Islet of Langerhans (tissue), 1 donor: ENCODE measurements around the gene PLA2R1.
A peak's percentile ranks its signal among the peaks of the same experiment; 100 is the strongest.

Experiments used
- FAIRE-seq: peaks from one replicate; lab custom pipeline; 2011; peaks lifted over from hg19 to GRCh38; lab: Jason Lieb, UNC

PLA2R1 gene

GRCh38 chr2:160062292-160063005 is at the start of gene PLA2R1:
PLA2R1 (minus strand) TSS chr2:160062615; CDS start chr2:160062403, 212 bp downstream.
- no peak for FAIRE-seq

GRCh38 chr2:160110674-160111239 is 48.3 kb upstream of the PLA2R1 start:
- FAIRE-seq, result no peak

- peak; percentile 17 for FAIRE-seq
Observed at GRCh38 chr2:160109939-160110673, 47.7 kb upstream of the PLA2R1 start.

GRCh38 chr2:160109243-160109642 is 46.8 kb upstream of the PLA2R1 start:
- FAIRE-seq, result no peak

- FAIRE-seq, result no peak
Observed at GRCh38 chr2:160108646-160109045, 46.2 kb upstream of the PLA2R1 start.

- FAIRE-seq, result no peak
Observed at GRCh38 chr2:160105366-160105765, 43.0 kb upstream of the PLA2R1 start.

- no peak for FAIRE-seq
Observed at GRCh38 chr2:160104115-160104514, 41.7 kb upstream of the PLA2R1 start.

GRCh38 chr2:160097326-160097725 is 34.9 kb upstream of the PLA2R1 start:
- FAIRE-seq, result no peak

GRCh38 chr2:160096409-160096808 is 34.0 kb upstream of the PLA2R1 start:
- FAIRE-seq, result no peak

- no peak for FAIRE-seq
Observed at GRCh38 chr2:160092445-160092844, 30.0 kb upstream of the PLA2R1 start.

- FAIRE-seq, result no peak
Observed at GRCh38 chr2:160091381-160091780, 29.0 kb upstream of the PLA2R1 start.

GRCh38 chr2:160087854-160088745 is 25.7 kb upstream of the PLA2R1 start:
- no peak for FAIRE-seq

GRCh38 chr2:160085662-160086061 is 23.2 kb upstream of the PLA2R1 start:
- FAIRE-seq, result no peak

- no peak for FAIRE-seq
Observed at GRCh38 chr2:160077912-160078810, 15.7 kb upstream of the PLA2R1 start.

- FAIRE-seq, result no peak
Observed at GRCh38 chr2:160076914-160077313, 14.5 kb upstream of the PLA2R1 start.

- FAIRE-seq, result no peak
Observed at GRCh38 chr2:160076241-160076640, 13.8 kb upstream of the PLA2R1 start.

- no peak for FAIRE-seq
Observed at GRCh38 chr2:160075171-160075570, 12.8 kb upstream of the PLA2R1 start.

- FAIRE-seq, result no peak
Observed at GRCh38 chr2:160073284-160073888, 11.0 kb upstream of the PLA2R1 start.

- FAIRE-seq, result no peak
Observed at GRCh38 chr2:160068906-160069305, 6.5 kb upstream of the PLA2R1 start.

GRCh38 chr2:160064916-160065315 is 2.5 kb upstream of the PLA2R1 start:
- FAIRE-seq, result no peak
